HEK293 (cell line): Measurements from ENCODE around the gene ATPAF2.
A peak's percentile ranks its signal among the peaks of the same experiment; 100 is the strongest.

Experiments
- ATF2 ChIP-seq: fragments of 450-650 bp; formaldehyde crosslinking; IDR thresholded peaks from 2 replicates; pipeline ENCODE4 v1.5.1; 2016; ENCODE audit warnings: missing biosample characterization, missing genetic modification characterization, low read depth
- CTCF ChIP-seq: fragments of 450-650 bp; formaldehyde crosslinking; IDR thresholded peaks from 2 replicates; pipeline ENCODE4 v1.5.1; 2016; ENCODE audit warnings: missing biosample characterization, missing genetic modification characterization
- GLI4 ChIP-seq: fragments of 450-650 bp; formaldehyde crosslinking; IDR thresholded peaks from 2 replicates; pipeline ENCODE4 v1.5.1; 2016; ENCODE audit warnings: missing biosample characterization, missing genetic modification characterization
- PATZ1 ChIP-seq: fragments of 450-650 bp; formaldehyde crosslinking; IDR thresholded peaks from 2 replicates; pipeline ENCODE4 v1.5.1; 2016; ENCODE audit warnings: missing biosample characterization, missing genetic modification characterization
- TCF7L2 ChIP-seq: IDR thresholded peaks from 2 replicates; pipeline ENCODE4 v1.6.1; 2011; ENCODE audit warnings: low read depth, mild to moderate bottlenecking, inconsistent platforms, low read length, moderate library complexity, borderline replicate concordance
- ZBTB1 ChIP-seq: fragments of 450-650 bp; formaldehyde crosslinking; IDR thresholded peaks from 2 replicates; pipeline ENCODE4 v1.5.1; 2016; ENCODE audit warnings: missing biosample characterization, missing genetic modification characterization
- ZNF169 ChIP-seq: fragments of 450-650 bp; formaldehyde crosslinking; IDR thresholded peaks from 2 replicates; pipeline ENCODE4 v1.5.1; 2016; ENCODE audit warnings: missing biosample characterization, missing genetic modification characterization
- ZNF274 ChIP-seq, 2 experiments: fragments of 200-500 bp in 1 of 2; fragments of 450-650 bp in 1 of 2; sonication (Bioruptor generic) in 1 of 2; formaldehyde crosslinking in 1 of 2; IDR thresholded peaks; 2 replicates each; pipeline versions ENCODE4 v1.5.1 to v1.6.1; 2014 to 2016; ENCODE audit warnings: borderline replicate concordance in 1 of 2, inconsistent platforms in 1 of 2, low read length in 1 of 2, missing biosample characterization in 1 of 2, missing genetic modification characterization in 1 of 2
- ZNF518A ChIP-seq: fragments of 450-650 bp; formaldehyde crosslinking; conservative IDR thresholded peaks from 2 replicates; pipeline ENCODE4 v1.5.1; 2016; ENCODE audit warnings: low read depth, missing biosample characterization, missing genetic modification characterization
- ZNF629 ChIP-seq: fragments of 450-650 bp; formaldehyde crosslinking; IDR thresholded peaks from 2 replicates; pipeline ENCODE4 v1.5.1; 2017; ENCODE audit warnings: missing biosample characterization, missing genetic modification characterization
- ZNF639 ChIP-seq: fragments of 450-650 bp; formaldehyde crosslinking; IDR thresholded peaks from 2 replicates; pipeline ENCODE4 v1.5.1; 2016; ENCODE audit warnings: missing biosample characterization, missing genetic modification characterization
- ZSCAN5A ChIP-seq: fragments of 450-650 bp; formaldehyde crosslinking; IDR thresholded peaks from 2 replicates; pipeline ENCODE4 v1.5.1; 2016; ENCODE audit warnings: missing biosample characterization, missing genetic modification characterization

- TF ChIP-seq CTCF (tag by site-specific recombination) (0 out of 2 replicates have a peak, but pooled peaks have one; percentile 20), TCF7L2 (no peak), GLI4 (tag by site-specific recombination) (no peak), ZBTB1 (tag by site-specific recombination) (no peak), ZSCAN5A (no peak), ZNF274 (IDR thresholded peaks at IDR 0.05; ENCODE audit: low read length) (no peak), ZNF274 (tag by site-specific recombination; IDR thresholded peaks at IDR 0.05; ENCODE audit: borderline replicate concordance) (no peak), ATF2 (tag by site-specific recombination) (no peak), PATZ1 (tag by site-specific recombination) (no peak), ZNF169 (tag by site-specific recombination) (no peak), ZNF518A (tag by site-specific recombination) (no peak), ZNF639 (no peak), ZNF629 (tag by site-specific recombination) (no peak)
These were observed 34.1 kb downstream of the ATPAF2 start for GRCh38 chr17:18004884-18005305.
